Prostate gland (tissue), 2 donors: ENCODE data around the gene ERCC1.

Experiments used
- POLR2A ChIP-seq: fragments of 450-650 bp; IDR thresholded peaks from one replicate; pipeline ENCODE4 v1.6.1; 2016; ENCODE audit warnings: antibody characterized with exemption, mild to moderate bottlenecking
- POLR2AphosphoS5 ChIP-seq: sonication (generic); formaldehyde crosslinking; IDR thresholded peaks from one replicate; pipeline ENCODE4 v1.6.1; 2017; ENCODE audit warnings: antibody characterized with exemption
- TF ChIP-seq, protein P1 (sequence below), 4 experiments: fragments of 200-600 bp in 2 of 4; fragments of 450-650 bp in 2 of 4; sonication (generic) in 2 of 4; IDR thresholded peaks; 1 replicate in 3 of 4; 2 replicates in 1 of 4; pipeline ENCODE4 v1.5.1; 2016 to 2019; ENCODE audit warnings: antibody characterized with exemption in 4 of 4, mild to moderate bottlenecking in 2 of 4, moderate library complexity in 2 of 4

DNA sequence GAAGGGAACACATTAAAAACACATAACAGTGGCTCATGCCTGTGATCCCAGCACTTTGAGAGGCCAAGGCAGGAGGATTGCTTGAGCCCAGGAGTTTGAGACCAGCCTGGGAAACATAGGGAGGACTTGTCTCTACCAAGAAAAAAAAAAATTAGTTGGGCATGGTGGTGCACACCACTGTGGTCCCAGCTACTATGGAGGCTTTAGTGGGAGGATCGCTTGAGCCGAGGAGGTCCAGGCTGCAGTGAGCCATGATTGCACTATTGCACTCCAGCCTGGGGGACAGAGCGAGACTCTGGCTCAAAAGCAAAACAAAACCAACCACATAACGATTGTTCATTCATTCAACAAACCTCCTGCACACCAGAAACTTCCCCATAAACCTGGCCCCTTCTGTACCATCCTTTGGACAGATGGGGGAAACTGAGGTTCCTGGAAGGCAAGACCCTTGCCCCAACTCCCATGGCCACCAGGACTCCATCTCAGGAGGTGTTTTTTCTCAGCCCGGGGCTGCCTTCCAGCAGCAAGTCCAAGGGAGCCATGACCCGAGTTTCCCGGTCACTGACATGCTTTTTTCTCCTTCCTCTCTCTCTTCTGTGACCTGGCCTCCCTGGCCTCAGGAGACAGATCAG lies 48.3 kb upstream of the ERCC1 start:
- TF ChIP-seq POLR2A (no peak), POLR2AphosphoS5 (no peak)
- TF ChIP-seq, protein P1, sequence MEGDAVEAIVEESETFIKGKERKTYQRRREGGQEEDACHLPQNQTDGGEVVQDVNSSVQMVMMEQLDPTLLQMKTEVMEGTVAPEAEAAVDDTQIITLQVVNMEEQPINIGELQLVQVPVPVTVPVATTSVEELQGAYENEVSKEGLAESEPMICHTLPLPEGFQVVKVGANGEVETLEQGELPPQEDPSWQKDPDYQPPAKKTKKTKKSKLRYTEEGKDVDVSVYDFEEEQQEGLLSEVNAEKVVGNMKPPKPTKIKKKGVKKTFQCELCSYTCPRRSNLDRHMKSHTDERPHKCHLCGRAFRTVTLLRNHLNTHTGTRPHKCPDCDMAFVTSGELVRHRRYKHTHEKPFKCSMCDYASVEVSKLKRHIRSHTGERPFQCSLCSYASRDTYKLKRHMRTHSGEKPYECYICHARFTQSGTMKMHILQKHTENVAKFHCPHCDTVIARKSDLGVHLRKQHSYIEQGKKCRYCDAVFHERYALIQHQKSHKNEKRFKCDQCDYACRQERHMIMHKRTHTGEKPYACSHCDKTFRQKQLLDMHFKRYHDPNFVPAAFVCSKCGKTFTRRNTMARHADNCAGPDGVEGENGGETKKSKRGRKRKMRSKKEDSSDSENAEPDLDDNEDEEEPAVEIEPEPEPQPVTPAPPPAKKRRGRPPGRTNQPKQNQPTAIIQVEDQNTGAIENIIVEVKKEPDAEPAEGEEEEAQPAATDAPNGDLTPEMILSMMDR (IDR thresholded peaks at IDR 0.05) = no peak
